MCF 10A (cell line): Measurements from ENCODE around the gene GTPBP1. TPM values are rescaled to one million over a fixed set of nuclear protein-coding genes. Genes with fewer than 3 reads are reported as not detected.

Experiments
- BruUV-seq: library from RNA; stranded (reverse); fragments of 400-500 nt; replicated peaks from 2 replicates; lab custom pipeline; 2021; lab: Mats Ljungman, UMichigan
- CTCF ChIA-PET: fragments of 300-600 bp; sonication (Branson Sonifier 250); formaldehyde crosslinking; extraction: SDS; loops from one replicate; lab custom pipeline; 2021; ENCODE audit warnings: antibody characterized with exemption, inconsistent platforms; lab: Yijun Ruan, JAX
- POLR2A ChIA-PET: fragments of 300-600, 350-650 bp; sonication (Branson Sonifier 250); formaldehyde crosslinking; extraction: SDS; loops from one replicate; lab custom pipeline; 2020; ENCODE audit warnings: antibody characterized with exemption, inconsistent platforms; lab: Yijun Ruan, JAX
- DNase-seq: peaks from one replicate; pipeline ENCODE4 v3.0.0-alpha.2; 2018; ENCODE audit not compliant: unreplicated experiment
- H3K27ac Mint-ChIP-seq: one replicate; pipeline ENCODE4 v1.8.0; 2022; ENCODE audit warnings: mild to moderate bottlenecking, low read depth, mixed read lengths; ENCODE audit not compliant: unreplicated experiment
- H3K27me3 Mint-ChIP-seq: one replicate; pipeline ENCODE4 v1.8.0; 2022; ENCODE audit warnings: mixed read lengths; ENCODE audit not compliant: insufficient read depth, unreplicated experiment
- H3K36me3 Mint-ChIP-seq: one replicate; pipeline ENCODE4 v1.8.0; 2022; ENCODE audit warnings: mild to moderate bottlenecking, moderate library complexity, mixed read lengths; ENCODE audit not compliant: insufficient read depth, unreplicated experiment
- H3K4me1 Mint-ChIP-seq: one replicate; pipeline ENCODE4 v1.8.0; 2022; ENCODE audit warnings: mixed read lengths; ENCODE audit not compliant: insufficient read depth, unreplicated experiment
- H3K4me3 Mint-ChIP-seq: one replicate; pipeline ENCODE4 v1.8.0; 2022; ENCODE audit warnings: mild to moderate bottlenecking, moderate library complexity, mixed read lengths; ENCODE audit not compliant: unreplicated experiment
- H3K9me3 Mint-ChIP-seq: one replicate; pipeline ENCODE4 v1.8.0; 2022; ENCODE audit warnings: mixed read lengths; ENCODE audit not compliant: unreplicated experiment
- intact Hi-C: fragments of 100-400 bp; cut with micrococcal nuclease; formaldehyde crosslinking; loops from 2 replicates; pipeline ENCODE4 v1.14.1; 2022
- total RNA-seq: library from RNA; stranded (reverse); gene quantifications from 2 replicates; pipeline ENCODE4 v1.2.3, GENCODE V29; 2022
- TF ChIP-seq, protein P1 (sequence below): fragments of 200-600 bp; IDR thresholded peaks from one replicate; pipeline ENCODE4 v1.8.0; 2022; ENCODE audit warnings: antibody characterized with exemption, mild to moderate bottlenecking; ENCODE audit not compliant: unreplicated experiment

GTPBP1 gene
- total RNA-seq, 1 experiment from 2014 or later: 62.5 TPM

DNA sequence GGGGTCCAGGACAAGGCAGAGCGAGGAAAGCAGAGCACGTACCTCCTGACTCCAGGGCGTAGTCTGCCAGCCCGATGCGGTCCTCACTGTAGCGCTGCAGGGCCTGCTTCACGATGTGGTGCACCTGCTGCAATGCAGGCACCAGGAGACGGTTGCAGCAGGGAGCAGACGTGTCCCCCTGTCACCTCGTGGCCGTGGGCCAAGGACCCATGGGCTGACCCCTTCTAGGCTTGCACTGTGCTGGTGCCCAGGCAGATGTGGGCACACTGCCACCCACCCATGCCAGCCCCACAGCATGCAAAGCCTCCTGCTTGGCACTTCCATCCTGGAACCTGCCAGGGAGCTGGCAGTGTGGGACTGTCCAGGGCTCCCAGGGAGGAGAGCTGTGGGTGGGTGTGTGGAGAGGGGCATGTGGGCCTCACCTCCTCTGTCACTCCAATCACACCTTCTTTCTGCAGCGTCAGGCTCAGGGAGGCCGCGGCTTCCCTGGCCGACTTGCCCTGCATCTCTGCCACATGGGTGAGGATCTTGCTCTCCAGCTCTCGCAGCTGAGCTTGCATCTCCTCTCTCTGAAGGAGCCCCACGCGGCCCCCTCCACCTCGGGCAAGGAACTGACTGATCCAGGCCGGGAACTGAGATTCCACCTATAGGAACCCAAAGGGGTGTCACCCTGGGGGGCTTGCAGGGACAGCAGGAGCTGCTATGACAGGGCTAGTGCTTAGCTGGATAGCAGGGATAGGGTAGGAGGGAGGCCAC lies 33.7 kb downstream of the GTPBP1 start:
- TF ChIP-seq, protein P1, sequence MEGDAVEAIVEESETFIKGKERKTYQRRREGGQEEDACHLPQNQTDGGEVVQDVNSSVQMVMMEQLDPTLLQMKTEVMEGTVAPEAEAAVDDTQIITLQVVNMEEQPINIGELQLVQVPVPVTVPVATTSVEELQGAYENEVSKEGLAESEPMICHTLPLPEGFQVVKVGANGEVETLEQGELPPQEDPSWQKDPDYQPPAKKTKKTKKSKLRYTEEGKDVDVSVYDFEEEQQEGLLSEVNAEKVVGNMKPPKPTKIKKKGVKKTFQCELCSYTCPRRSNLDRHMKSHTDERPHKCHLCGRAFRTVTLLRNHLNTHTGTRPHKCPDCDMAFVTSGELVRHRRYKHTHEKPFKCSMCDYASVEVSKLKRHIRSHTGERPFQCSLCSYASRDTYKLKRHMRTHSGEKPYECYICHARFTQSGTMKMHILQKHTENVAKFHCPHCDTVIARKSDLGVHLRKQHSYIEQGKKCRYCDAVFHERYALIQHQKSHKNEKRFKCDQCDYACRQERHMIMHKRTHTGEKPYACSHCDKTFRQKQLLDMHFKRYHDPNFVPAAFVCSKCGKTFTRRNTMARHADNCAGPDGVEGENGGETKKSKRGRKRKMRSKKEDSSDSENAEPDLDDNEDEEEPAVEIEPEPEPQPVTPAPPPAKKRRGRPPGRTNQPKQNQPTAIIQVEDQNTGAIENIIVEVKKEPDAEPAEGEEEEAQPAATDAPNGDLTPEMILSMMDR: no peak
- no peak for DNase-seq
- no peaks in the 10 kb centered on the region for H3K9me3 Mint-ChIP-seq
- BruUV-seq: no TSS peak
- ChIA-PET CTCF (interaction anchor here (1.0 kb wide), 1 partner anchor 27 kb away, joined by 3 read pairs; no protein-coding TSS in a partner anchor), POLR2A (interaction anchor here (1.3 kb wide), 1 partner anchor 15 kb away, joined by 4 read pairs; no protein-coding TSS in a partner anchor)
- H3K4me3 Mint-ChIP-seq: no peak overlapping the region
- no peaks in the 10 kb centered on the region for H3K27me3 Mint-ChIP-seq
- H3K36me3 Mint-ChIP-seq: peaks cover 81% of the 10 kb centered on the region
- peaks cover 4% of the 10 kb centered on the region for H3K4me1 Mint-ChIP-seq
- H3K27ac Mint-ChIP-seq: no peak overlapping the region
- intact Hi-C loops: no loop called here

DNA sequence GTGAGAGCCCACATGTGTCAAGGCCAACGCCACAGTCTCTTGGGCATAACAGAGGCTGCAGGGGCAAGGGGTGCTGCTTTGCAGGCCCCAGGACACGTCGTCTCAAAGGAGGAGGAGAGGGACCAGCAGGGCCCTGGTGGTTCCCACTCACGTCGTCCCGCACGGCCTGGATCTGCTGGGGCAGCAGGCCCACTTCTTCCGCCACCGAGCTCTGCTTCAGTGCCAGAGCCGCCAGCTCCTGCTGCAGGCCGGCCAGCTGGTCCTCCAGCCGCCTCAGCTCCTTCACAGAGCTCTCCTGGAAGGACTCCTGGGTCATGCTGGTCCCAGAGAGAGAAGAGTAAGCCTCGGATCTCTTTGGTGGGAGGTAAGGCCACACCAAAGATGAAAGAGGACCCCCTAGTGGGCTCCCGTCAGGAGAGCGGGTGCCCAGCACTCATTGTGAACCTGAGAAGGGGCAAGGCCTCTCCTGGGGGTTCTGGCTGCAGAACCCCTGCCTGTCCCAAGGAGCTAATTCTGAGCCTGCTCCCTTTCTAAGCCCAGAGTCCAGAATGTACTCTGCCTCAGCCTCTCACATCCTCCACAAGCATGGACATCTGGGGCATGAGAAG lies 34.5 kb downstream of the GTPBP1 start:
- TF ChIP-seq, protein P1: no peak
- intact Hi-C loops: no loop called here
- Mint-ChIP-seq H3K4me3 (no peak overlapping the region), H3K27ac (no peak overlapping the region), H3K4me1 (peaks cover 4% of the 10 kb centered on the region), H3K9me3 (no peaks in the 10 kb centered on the region), H3K36me3 (peaks cover 79% of the 10 kb centered on the region), H3K27me3 (no peaks in the 10 kb centered on the region)
- CTCF ChIA-PET: no interaction called here
- no peak for DNase-seq
- POLR2A ChIA-PET: interaction anchor here (0.6 to 1.3 kb wide), 2 partner anchors 14 to 16 kb away, joined by 3 to 4 read pairs; no protein-coding TSS in a partner anchor
- BruUV-seq: no TSS peak

DNA sequence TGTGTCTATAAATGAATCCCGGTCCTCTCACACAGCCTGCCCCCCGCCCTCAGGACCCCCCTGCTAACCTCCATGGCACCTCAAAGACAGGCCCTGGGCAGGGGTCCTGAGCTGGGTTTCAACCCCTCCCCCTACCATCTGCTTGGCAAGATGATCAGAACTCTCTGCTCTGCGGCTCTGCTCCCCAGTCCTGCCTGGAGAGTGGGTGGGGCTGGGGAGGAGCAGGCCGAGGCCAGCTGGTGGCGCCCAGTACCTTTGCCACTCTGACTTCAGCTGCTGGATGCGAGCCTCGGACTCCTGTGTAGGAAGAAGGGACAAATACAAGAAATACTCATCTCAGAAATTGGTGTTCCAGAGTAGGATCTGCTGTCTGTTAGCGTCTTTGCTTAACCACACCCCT lies 35.0 kb downstream of the GTPBP1 start:
- Mint-ChIP-seq H3K9me3 (no peaks in the 10 kb centered on the region), H3K4me3 (no peak overlapping the region), H3K36me3 (peaks cover 80% of the 10 kb centered on the region), H3K27ac (no peak overlapping the region), H3K4me1 (peaks cover 4% of the 10 kb centered on the region), H3K27me3 (no peaks in the 10 kb centered on the region)
- DNase-seq: no peak
- BruUV-seq: no TSS peak
- TF ChIP-seq, protein P1: no peak
- ChIA-PET POLR2A (interaction anchor here (0.6 to 1.0 kb wide), 2 partner anchors 17 to 412 kb away, joined by 3 read pairs; partner anchors contain the start of gene CBX7), CTCF (no interaction called here)
- intact Hi-C loops: no loop called here

DNA sequence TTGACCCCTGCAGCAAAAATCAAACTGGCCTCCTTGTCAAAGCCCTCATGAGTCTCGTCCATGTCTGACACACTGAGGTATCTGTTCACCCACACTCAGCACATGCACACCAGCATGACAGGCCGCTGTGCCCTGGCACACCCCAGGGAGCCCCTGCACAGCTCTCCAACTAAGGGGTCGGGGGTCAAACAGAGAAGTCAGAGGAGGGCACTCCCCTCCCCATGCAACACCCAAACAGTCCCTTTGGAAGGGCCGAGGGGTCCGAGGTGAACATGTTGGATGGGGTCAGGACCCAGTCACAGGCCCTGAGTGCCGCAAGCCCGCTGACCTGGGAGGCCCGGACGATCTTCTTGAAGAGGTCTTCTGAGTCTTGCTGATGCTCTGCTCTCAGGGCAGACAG lies 35.4 kb downstream of the GTPBP1 start:
- no TSS peak for BruUV-seq
- H3K4me1 Mint-ChIP-seq: peaks cover 4% of the 10 kb centered on the region
- intact Hi-C loops: no loop called here
- H3K27me3 Mint-ChIP-seq: no peaks in the 10 kb centered on the region
- CTCF ChIA-PET: interaction anchor here (0.6 to 1.1 kb wide), 2 partner anchors 28 to 61 kb away, joined by 3 to 4 read pairs; no protein-coding TSS in a partner anchor
- DNase-seq: no peak
- no peak overlapping the region for H3K4me3 Mint-ChIP-seq
- POLR2A ChIA-PET: interaction anchor here (0.6 to 2.9 kb wide), 3 partner anchors 14 to 688 kb away, joined by 3 to 9 read pairs (median 3); partner anchors contain the start of gene CBX7
- no peaks in the 10 kb centered on the region for H3K9me3 Mint-ChIP-seq
- peaks cover 84% of the 10 kb centered on the region for H3K36me3 Mint-ChIP-seq
- H3K27ac Mint-ChIP-seq: no peak overlapping the region
- TF ChIP-seq, protein P1: no peak
